ENCODE data around the gene ZCCHC13. TPM values are rescaled to one million over a fixed set of nuclear protein-coding genes. Genes with fewer than 3 reads are reported as not detected.

The ZCCHC13 gene
- total RNA-seq: not detected in 2 replicates

DNA sequence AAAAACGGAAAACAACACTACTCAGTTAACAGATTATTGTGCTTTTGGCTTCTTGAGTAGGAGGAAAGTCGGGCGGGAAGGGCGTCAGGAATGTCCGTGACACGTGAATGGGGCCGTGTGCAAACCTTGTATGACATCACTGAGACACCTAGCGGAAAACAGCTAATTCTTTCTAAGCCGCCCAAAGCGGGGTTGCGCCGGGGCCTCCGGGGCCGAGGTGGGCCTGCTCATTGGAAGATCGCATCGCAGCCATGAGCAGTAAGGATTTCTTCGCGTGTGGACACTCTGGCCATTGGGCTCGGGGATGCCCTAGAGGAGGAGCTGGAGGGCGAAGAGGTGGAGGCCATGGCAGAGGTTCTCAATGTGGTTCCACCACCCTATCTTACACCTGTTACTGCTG is at the start of gene ZCCHC13:
TSS of gene ZCCHC13 (plus strand) at position 165 of the 400 bp plus-strand sequence. CDS start at position 252, 87 bp downstream.

Other genes starting within 250 kb of the ZCCHC13 start
- gene SLC16A2, start 117.3 kb downstream of the ZCCHC13 start, total RNA-seq: 0.43 and 1.1 TPM in 2 replicates

All from dermis lymphatic vessel endothelial cell (primary cell).